ENCODE data around the gene DVL1.

Gene DVL1

GRCh38 chr1:1336931-1337792 is 12.1 kb downstream of the DVL1 start:
- Mint-ChIP-seq H3K27ac (no peak overlapping the region), H3K36me3 (ENCODE audit: low read depth) (peaks cover 10% of the 10 kb centered on the region), H3K4me3 (no peak overlapping the region), H3K9me3 (no peaks in the 10 kb centered on the region), H3K4me1 (no peaks in the 10 kb centered on the region), H3K27me3 (ENCODE audit: low read depth) (no peaks in the 10 kb centered on the region)
- no peak for TF ChIP-seq CTCF (IDR thresholded peaks at IDR 0.05; ENCODE audit: unreplicated experiment in 3 of 3)

- Mint-ChIP-seq H3K27me3 (ENCODE audit: low read depth) (no peaks in the 10 kb centered on the region), H3K36me3 (ENCODE audit: low read depth) (peaks cover 10% of the 10 kb centered on the region), H3K4me1 (no peaks in the 10 kb centered on the region), H3K9me3 (no peaks in the 10 kb centered on the region), H3K4me3 (no peak overlapping the region), H3K27ac (no peak overlapping the region)
- no peak for TF ChIP-seq CTCF (IDR thresholded peaks at IDR 0.05; ENCODE audit: unreplicated experiment in 3 of 3)
These were observed 12.8 kb downstream of the DVL1 start for GRCh38 chr1:1336446-1336845.

GRCh38 chr1:1335792-1336248 is 13.4 kb downstream of the DVL1 start:
- Mint-ChIP-seq H3K4me1 (no peaks in the 10 kb centered on the region), H3K27me3 (ENCODE audit: low read depth) (no peaks in the 10 kb centered on the region)

GRCh38 chr1:1335283-1335682 is 13.9 kb downstream of the DVL1 start:
- Mint-ChIP-seq H3K27me3 (ENCODE audit: low read depth) (no peaks in the 10 kb centered on the region), H3K4me3 (no peak overlapping the region), H3K36me3 (ENCODE audit: low read depth) (no peaks in the 10 kb centered on the region), H3K9me3 (no peaks in the 10 kb centered on the region), H3K4me1 (no peaks in the 10 kb centered on the region), H3K27ac (no peak overlapping the region)
- TF ChIP-seq CTCF (IDR thresholded peaks at IDR 0.05; ENCODE audit: unreplicated experiment in 3 of 3) = no peak

More at GRCh38 chr1:1335792-1336248, 13.4 kb downstream of the DVL1 start:
- TF ChIP-seq CTCF (IDR thresholded peaks at IDR 0.05; ENCODE audit: unreplicated experiment in 3 of 3) = no peak
- H3K9me3 Mint-ChIP-seq = no peaks in the 10 kb centered on the region
- H3K4me3 Mint-ChIP-seq = no peak overlapping the region
- peaks cover 4% of the 10 kb centered on the region for H3K36me3 Mint-ChIP-seq (ENCODE audit: low read depth)
- no peak overlapping the region for H3K27ac Mint-ChIP-seq

- H3K4me3 Mint-ChIP-seq = no peak overlapping the region
- peaks cover 2% of the 10 kb centered on the region for H3K4me1 Mint-ChIP-seq
- no peak for TF ChIP-seq CTCF (IDR thresholded peaks at IDR 0.05; ENCODE audit: unreplicated experiment in 3 of 3)
- H3K27ac Mint-ChIP-seq = no peak overlapping the region
- H3K9me3 Mint-ChIP-seq = no peaks in the 10 kb centered on the region
- peaks cover 1% of the 10 kb centered on the region for H3K36me3 Mint-ChIP-seq (ENCODE audit: low read depth)
- H3K27me3 Mint-ChIP-seq (ENCODE audit: low read depth) = no peaks in the 10 kb centered on the region
These were observed 14.4 kb downstream of the DVL1 start for GRCh38 chr1:1334835-1335234.

All from nephron (organoid).